SK-N-SH (cell line): ENCODE data around the gene NDOR1. TPM values are rescaled to one million over a fixed set of nuclear protein-coding genes. Genes with fewer than 3 reads are reported as not detected.

Experiments used
- CTCF ChIA-PET: fragments of 300-600, 350-600 bp; formaldehyde crosslinking; extraction: SDS; loops from one replicate; lab custom pipeline; 2021; lab: Yijun Ruan, JAX
- POLR2A ChIA-PET: fragments of 350-600 bp; sonication (Branson Sonifier 250); formaldehyde crosslinking; extraction: SDS; loops from one replicate; lab custom pipeline; 2020; ENCODE audit warnings: antibody characterized with exemption, inconsistent platforms; lab: Yijun Ruan, JAX
- DNase-seq: peaks from one replicate; pipeline ENCODE4 v3.0.0; 2012
- H2AFZ ChIP-seq: fragments of 200-600 bp; sonication (generic); 2 replicates; pipeline ENCODE4 v1.8.1; 2016; ENCODE audit warnings: antibody characterized with exemption, mild to moderate bottlenecking, low read depth
- H3F3A ChIP-seq: fragments of 200-600 bp; sonication (generic); replicated peaks from 2 replicates; pipeline ENCODE3; 2016; ENCODE audit warnings: antibody characterized with exemption, mild to moderate bottlenecking; ENCODE audit not compliant: insufficient read depth
- H3K27ac ChIP-seq, 2 experiments: fragments of 200-500 bp in 1 of 2; fragments of 200-600 bp in 1 of 2; sonication (Bioruptor generic) in 1 of 2; sonication (generic), shearing (Covaris generic) in 1 of 2; 2 replicates each; pipeline versions ENCODE4 v1.5.1 to v1.6.1; 2014 to 2016; ENCODE audit warnings: low read depth in 2 of 2, inconsistent platforms in 1 of 2, low read length in 1 of 2, mild to moderate bottlenecking in 1 of 2, mixed read lengths in 1 of 2
- H3K27me3 ChIP-seq: fragments of 200-600 bp; sonication (generic), shearing (Covaris generic); 2 replicates; pipeline ENCODE4 v1.6.1; 2016; ENCODE audit warnings: mixed run types; ENCODE audit not compliant: insufficient read depth
- H3K36me3 ChIP-seq, 2 experiments: fragments of 200-500 bp in 1 of 2; fragments of 200-600 bp in 1 of 2; sonication (Bioruptor generic) in 1 of 2; sonication (generic) in 1 of 2; replicated peaks in 1 of 2; 2 replicates each; pipeline versions ENCODE3 to v1.5.1; 2014 to 2016; ENCODE audit warnings: low read length in 1 of 2, mild to moderate bottlenecking in 1 of 2; ENCODE audit not compliant: insufficient read depth in 2 of 2, control insufficient read depth in 1 of 2
- H3K4me1 ChIP-seq, 2 experiments: fragments of 200-500 bp in 1 of 2; fragments of 200-600 bp in 1 of 2; sonication (Bioruptor generic) in 1 of 2; sonication (generic), shearing (Covaris generic) in 1 of 2; 2 replicates each; pipeline versions ENCODE4 v1.5.1 to v1.6.1; 2014 to 2016; ENCODE audit warnings: low read depth in 1 of 2, low read length in 1 of 2, mixed run types in 1 of 2; ENCODE audit not compliant: insufficient read depth in 2 of 2, control insufficient read depth in 1 of 2
- H3K4me2 ChIP-seq: fragments of 200-600 bp; sonication (generic), shearing (Covaris generic); 2 replicates; pipeline ENCODE4 v1.6.1; 2017; ENCODE audit warnings: mixed run types
- H3K4me3 ChIP-seq, 2 experiments: fragments of 200-500 bp in 1 of 2; fragments of 200-600 bp in 1 of 2; sonication (Bioruptor generic) in 1 of 2; sonication (generic), shearing (Covaris generic) in 1 of 2; 2 replicates each; pipeline versions ENCODE4 v1.5.1 to v1.8.1; 2014 to 2016; ENCODE audit warnings: low read depth in 2 of 2, inconsistent platforms in 1 of 2, low read length in 1 of 2, mild to moderate bottlenecking in 1 of 2, mixed read lengths in 1 of 2, moderate library complexity in 1 of 2
- H3K79me2 ChIP-seq: fragments of 200-600 bp; sonication (generic); 2 replicates; pipeline ENCODE4 v1.8.1; 2017; ENCODE audit warnings: mild to moderate bottlenecking; ENCODE audit not compliant: insufficient read depth
- H3K9ac ChIP-seq: fragments of 200-600 bp; sonication (generic); 2 replicates; pipeline ENCODE4 v1.6.1; 2017; ENCODE audit warnings: mixed run types
- H3K9me2 ChIP-seq: fragments of 200-600 bp; sonication (generic); 2 replicates; pipeline ENCODE4 v1.6.1; 2017; ENCODE audit warnings: mixed run types
- H3K9me3 ChIP-seq: fragments of 200-600 bp; sonication (generic); 2 replicates; pipeline ENCODE4 v1.6.1; 2017; ENCODE audit warnings: mixed run types, mild to moderate bottlenecking, moderate library complexity
- H4K20me1 ChIP-seq: fragments of 200-600 bp; sonication (generic); 2 replicates; pipeline ENCODE4 v1.6.1; 2017; ENCODE audit warnings: mild to moderate bottlenecking, mixed run types; ENCODE audit not compliant: insufficient read depth
- ELF1 ChIP-seq: IDR thresholded peaks from 2 replicates; pipeline ENCODE4 v1.4.0; 2012
- EP300 ChIP-seq, 2 experiments: IDR thresholded peaks; 2 replicates each; pipeline versions ENCODE4 v1.4.0 to v1.6.1; 2012; ENCODE audit warnings: borderline replicate concordance in 1 of 2, low read depth in 1 of 2, low read length in 1 of 2
- FOSL2 ChIP-seq: IDR thresholded peaks from 2 replicates; pipeline ENCODE4 v1.4.0; 2012; ENCODE audit warnings: low read depth, mild to moderate bottlenecking, moderate library complexity, borderline replicate concordance
- GABPA ChIP-seq: IDR thresholded peaks from 2 replicates; pipeline ENCODE4 v1.4.0; 2012; ENCODE audit warnings: low read depth, mild to moderate bottlenecking
- GATA2 ChIP-seq: sonication (generic); formaldehyde crosslinking; IDR thresholded peaks from 2 replicates; pipeline ENCODE4 v1.5.0; 2020; ENCODE audit warnings: mild to moderate bottlenecking, missing genetic modification reagents
- MEF2A ChIP-seq: IDR thresholded peaks from 2 replicates; pipeline ENCODE4 v1.4.0; 2012; ENCODE audit warnings: low read depth, borderline replicate concordance
- NRF1 ChIP-seq: IDR thresholded peaks from 2 replicates; pipeline ENCODE4 v1.6.1; 2012; ENCODE audit warnings: low read depth, mild to moderate bottlenecking, low read length
- PBX3 ChIP-seq: IDR thresholded peaks from 2 replicates; pipeline ENCODE4; 2012
- RAD21 ChIP-seq: IDR thresholded peaks from 2 replicates; pipeline ENCODE4 v1.6.1; 2012; ENCODE audit warnings: mild to moderate bottlenecking, low read length
- RFX5 ChIP-seq: IDR thresholded peaks from 2 replicates; pipeline ENCODE4 v1.6.1; 2012; ENCODE audit warnings: mild to moderate bottlenecking, improper control_type of control experiment, low read length
- RXRA ChIP-seq: IDR thresholded peaks from 2 replicates; pipeline ENCODE4 v1.4.0; 2012; ENCODE audit warnings: low read depth, mild to moderate bottlenecking, borderline replicate concordance
- SIN3A ChIP-seq: IDR thresholded peaks from 2 replicates; pipeline ENCODE4 v1.6.1; 2012; ENCODE audit warnings: low read depth, mild to moderate bottlenecking, low read length, moderate library complexity, borderline replicate concordance
- TAF1 ChIP-seq: IDR thresholded peaks from 2 replicates; pipeline ENCODE4 v1.6.1; 2012; ENCODE audit warnings: low read depth, mild to moderate bottlenecking, low read length, moderate library complexity, borderline replicate concordance
- TCF12 ChIP-seq: IDR thresholded peaks from 2 replicates; pipeline ENCODE4 v1.4.0; 2012
- TEAD4 ChIP-seq: IDR thresholded peaks from 2 replicates; pipeline ENCODE4 v1.4.0; 2012; ENCODE audit warnings: mild to moderate bottlenecking, borderline replicate concordance; ENCODE audit not compliant: insufficient read depth
- YY1 ChIP-seq: IDR thresholded peaks from 2 replicates; pipeline ENCODE4 v1.4.0; 2012; ENCODE audit warnings: low read depth, mild to moderate bottlenecking
- WGBS: methylation state at CpG from one replicate; pipeline ENCODE4 v1.1.6; 2017; ENCODE audit warnings: low lambda C conversion rate; 5-methylcytosine and 5-hydroxymethylcytosine counted together
- polyA plus RNA-seq, 3 experiments: library from polyadenylated mRNA; depleted of rRNA; stranded (reverse); fragments of >200 nt; gene quantifications; 2 replicates each; pipeline ENCODE4 v1.2.3, GENCODE V29; 2012
- TF ChIP-seq, protein P1 (sequence below): fragments of 150-350 bp; IDR thresholded peaks from 2 replicates; pipeline ENCODE4 v1.6.1; 2017; ENCODE audit warnings: antibody characterized with exemption, low read length, low read depth, borderline replicate concordance
- TF ChIP-seq, protein P2 (sequence below): IDR thresholded peaks from 2 replicates; pipeline ENCODE4 v1.4.0; 2012; ENCODE audit warnings: low read depth, borderline replicate concordance
- TF ChIP-seq, protein P3 (sequence below): fragments of 150-350 bp; IDR thresholded peaks from 2 replicates; pipeline ENCODE4 v1.6.1; 2016; ENCODE audit warnings: mild to moderate bottlenecking, low read depth, low read length
- TF ChIP-seq, protein P4 (sequence below): IDR thresholded peaks from 2 replicates; pipeline ENCODE4 v1.4.0; 2012; ENCODE audit warnings: low read depth, borderline replicate concordance

Gene NDOR1
- polyA plus RNA-seq, 1 of the 3 experiments (the other 2 are of a cell fraction) = 8.6 TPM

- H3K9me2 ChIP-seq = no peaks in the 10 kb centered on the region
- no peaks in the 10 kb centered on the region for H3K9me3 ChIP-seq
- H3F3A ChIP-seq = no peaks in the 10 kb centered on the region
- CTCF ChIA-PET = no interaction called here
- 56% methylated on average over 15 of the region's 17 CpGs for WGBS
- H4K20me1 ChIP-seq = no peaks in the 10 kb centered on the region
- H3K79me2 ChIP-seq = no peaks in the 10 kb centered on the region
- no peak overlapping the region for H2AFZ ChIP-seq
- TF ChIP-seq RAD21 (no peak), GABPA (no peak), TEAD4 (no peak), GATA2 (CRISPR knock-in tag) (no peak), PBX3 (no peak), NRF1 (no peak), MEF2A (no peak), TCF12 (no peak), EP300 (IDR thresholded peaks at IDR 0.05; ENCODE audit: borderline replicate concordance in 1 of 2, low read depth in 1 of 2, low read length in 1 of 2) (no peak), TAF1 (no peak), RXRA (no peak), YY1 (no peak), RFX5 (no peak), SIN3A (no peak), ELF1 (no peak), FOSL2 (no peak)
- TF ChIP-seq, protein P1, sequence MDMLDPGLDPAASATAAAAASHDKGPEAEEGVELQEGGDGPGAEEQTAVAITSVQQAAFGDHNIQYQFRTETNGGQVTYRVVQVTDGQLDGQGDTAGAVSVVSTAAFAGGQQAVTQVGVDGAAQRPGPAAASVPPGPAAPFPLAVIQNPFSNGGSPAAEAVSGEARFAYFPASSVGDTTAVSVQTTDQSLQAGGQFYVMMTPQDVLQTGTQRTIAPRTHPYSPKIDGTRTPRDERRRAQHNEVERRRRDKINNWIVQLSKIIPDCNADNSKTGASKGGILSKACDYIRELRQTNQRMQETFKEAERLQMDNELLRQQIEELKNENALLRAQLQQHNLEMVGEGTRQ = no peak
- TF ChIP-seq, protein P2, sequence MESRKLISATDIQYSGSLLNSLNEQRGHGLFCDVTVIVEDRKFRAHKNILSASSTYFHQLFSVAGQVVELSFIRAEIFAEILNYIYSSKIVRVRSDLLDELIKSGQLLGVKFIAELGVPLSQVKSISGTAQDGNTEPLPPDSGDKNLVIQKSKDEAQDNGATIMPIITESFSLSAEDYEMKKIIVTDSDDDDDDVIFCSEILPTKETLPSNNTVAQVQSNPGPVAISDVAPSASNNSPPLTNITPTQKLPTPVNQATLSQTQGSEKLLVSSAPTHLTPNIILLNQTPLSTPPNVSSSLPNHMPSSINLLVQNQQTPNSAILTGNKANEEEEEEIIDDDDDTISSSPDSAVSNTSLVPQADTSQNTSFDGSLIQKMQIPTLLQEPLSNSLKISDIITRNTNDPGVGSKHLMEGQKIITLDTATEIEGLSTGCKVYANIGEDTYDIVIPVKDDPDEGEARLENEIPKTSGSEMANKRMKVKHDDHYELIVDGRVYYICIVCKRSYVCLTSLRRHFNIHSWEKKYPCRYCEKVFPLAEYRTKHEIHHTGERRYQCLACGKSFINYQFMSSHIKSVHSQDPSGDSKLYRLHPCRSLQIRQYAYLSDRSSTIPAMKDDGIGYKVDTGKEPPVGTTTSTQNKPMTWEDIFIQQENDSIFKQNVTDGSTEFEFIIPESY = no peak
- TF ChIP-seq, protein P3, sequence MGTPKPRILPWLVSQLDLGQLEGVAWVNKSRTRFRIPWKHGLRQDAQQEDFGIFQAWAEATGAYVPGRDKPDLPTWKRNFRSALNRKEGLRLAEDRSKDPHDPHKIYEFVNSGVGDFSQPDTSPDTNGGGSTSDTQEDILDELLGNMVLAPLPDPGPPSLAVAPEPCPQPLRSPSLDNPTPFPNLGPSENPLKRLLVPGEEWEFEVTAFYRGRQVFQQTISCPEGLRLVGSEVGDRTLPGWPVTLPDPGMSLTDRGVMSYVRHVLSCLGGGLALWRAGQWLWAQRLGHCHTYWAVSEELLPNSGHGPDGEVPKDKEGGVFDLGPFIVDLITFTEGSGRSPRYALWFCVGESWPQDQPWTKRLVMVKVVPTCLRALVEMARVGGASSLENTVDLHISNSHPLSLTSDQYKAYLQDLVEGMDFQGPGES = no peak
- TF ChIP-seq, protein P4, sequence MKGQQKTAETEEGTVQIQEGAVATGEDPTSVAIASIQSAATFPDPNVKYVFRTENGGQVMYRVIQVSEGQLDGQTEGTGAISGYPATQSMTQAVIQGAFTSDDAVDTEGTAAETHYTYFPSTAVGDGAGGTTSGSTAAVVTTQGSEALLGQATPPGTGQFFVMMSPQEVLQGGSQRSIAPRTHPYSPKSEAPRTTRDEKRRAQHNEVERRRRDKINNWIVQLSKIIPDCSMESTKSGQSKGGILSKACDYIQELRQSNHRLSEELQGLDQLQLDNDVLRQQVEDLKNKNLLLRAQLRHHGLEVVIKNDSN = no peak
- H3K27me3 ChIP-seq = no peaks in the 10 kb centered on the region
- no peaks in the 10 kb centered on the region for H3K36me3 ChIP-seq
- no peak overlapping the region for H3K27ac ChIP-seq
- H3K4me2 ChIP-seq = no peak overlapping the region
- POLR2A ChIA-PET = no interaction called here
- DNase-seq = no peak
- H3K9ac ChIP-seq = no peak overlapping the region
- no peak overlapping the region for H3K4me3 ChIP-seq
- peaks cover 0 to 3% of the 10 kb centered on the region in 2 experiments; a peak in 1 of 4 replicates for H3K4me1 ChIP-seq
Measured at GRCh38 chr9:137160054-137160425, 45.5 kb upstream of the NDOR1 start.
